GM21515 (cell line): ENCODE data around the gene ONECUT1.
A peak's percentile ranks its signal among the peaks of the same experiment; 100 is the strongest.
"Not testable (repeated sequence)": the region's sequence is repeated elsewhere in the genome, so short reads cannot be mapped to it uniquely, and the experiment has no call there.

ENCODE experiments used
- ATAC-seq: cut with Tn5 transposase; IDR thresholded peaks from one replicate; pipeline ENCODE4 v1.9.1; 2021; ENCODE audit not compliant: unreplicated experiment

ONECUT1 gene

DNA sequence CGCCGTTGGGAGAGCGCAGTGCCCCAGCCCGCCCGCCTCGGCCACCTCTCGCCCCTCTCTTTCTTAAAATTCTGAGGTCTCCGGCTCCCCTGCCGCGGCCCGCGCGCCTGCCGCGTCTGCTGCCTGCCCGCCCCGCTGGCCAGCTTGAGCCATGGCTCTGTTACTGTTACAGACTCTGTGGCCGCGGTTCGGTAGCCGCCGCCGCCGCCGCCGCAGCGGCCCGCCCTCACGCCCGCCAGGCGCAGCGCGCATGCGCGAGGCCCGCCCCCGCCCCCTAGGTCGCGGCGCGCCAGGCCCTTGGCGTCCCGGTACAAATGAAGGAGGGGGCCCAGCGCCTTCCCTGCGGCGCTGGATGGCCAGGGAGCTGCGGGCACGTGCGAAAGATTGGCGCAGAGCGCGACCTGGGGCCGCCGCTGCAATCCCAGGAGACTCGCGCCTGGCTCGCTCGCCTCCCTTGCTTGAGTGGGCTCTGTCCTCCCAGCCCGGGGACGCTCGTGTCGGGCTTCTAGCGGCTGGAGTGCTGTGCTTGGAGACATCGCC, at the start of gene ONECUT1:
Gene ONECUT1, minus strand, starts transcription at position 168 of the 540 bp plus-strand sequence. CDS start 452 bp downstream, outside the sequence.
- ATAC-seq, result peak; percentile 63

DNA sequence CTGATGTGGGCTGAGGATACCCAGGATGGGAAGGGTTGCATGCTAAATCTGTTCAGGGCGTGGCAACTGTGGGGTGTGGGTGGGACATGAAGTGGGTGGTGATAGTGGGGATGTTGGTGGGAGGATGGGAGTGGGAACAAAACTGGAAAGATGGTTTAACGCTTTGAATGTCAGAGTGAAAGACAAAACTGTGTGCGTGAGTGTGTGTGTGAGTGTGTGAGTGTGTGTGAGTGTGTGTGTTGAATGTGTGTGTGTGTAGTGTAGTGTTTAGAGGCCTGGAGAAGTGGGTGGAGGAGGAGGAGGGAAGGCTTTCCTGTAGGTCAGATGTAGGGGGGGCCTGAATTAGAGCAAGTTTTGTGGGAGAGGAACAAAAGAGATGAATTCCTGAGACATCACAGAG, 44.2 kb upstream of the ONECUT1 start:
- ATAC-seq, result no peak

GRCh38 chr15:52824169-52824942, 34.2 kb upstream of the ONECUT1 start:
- not testable (repeated sequence) for ATAC-seq

GRCh38 chr15:52822475-52822874, 32.3 kb upstream of the ONECUT1 start:
- no peak for ATAC-seq

GRCh38 chr15:52819253-52819652, 29.1 kb upstream of the ONECUT1 start:
- no peak for ATAC-seq

DNA sequence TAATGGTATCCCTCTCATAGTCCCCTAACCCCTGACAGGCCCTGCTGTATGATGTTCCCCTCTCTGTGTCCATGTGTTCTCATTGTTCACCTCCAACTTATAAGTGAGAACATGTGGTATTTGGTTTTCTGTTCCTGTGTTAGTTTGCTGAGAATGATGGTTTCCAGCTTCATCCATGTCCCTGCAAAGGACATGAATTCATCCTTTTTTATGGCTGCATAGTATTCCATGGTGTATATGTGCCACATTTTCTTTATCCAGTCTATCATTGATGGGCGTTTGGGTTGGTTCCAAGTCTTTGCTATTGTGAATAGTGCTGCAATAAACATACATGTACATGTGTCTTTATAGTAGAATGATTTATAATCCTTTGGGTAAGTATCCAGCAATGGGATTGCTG, 25.8 kb upstream of the ONECUT1 start:
- not testable (repeated sequence) for ATAC-seq

DNA sequence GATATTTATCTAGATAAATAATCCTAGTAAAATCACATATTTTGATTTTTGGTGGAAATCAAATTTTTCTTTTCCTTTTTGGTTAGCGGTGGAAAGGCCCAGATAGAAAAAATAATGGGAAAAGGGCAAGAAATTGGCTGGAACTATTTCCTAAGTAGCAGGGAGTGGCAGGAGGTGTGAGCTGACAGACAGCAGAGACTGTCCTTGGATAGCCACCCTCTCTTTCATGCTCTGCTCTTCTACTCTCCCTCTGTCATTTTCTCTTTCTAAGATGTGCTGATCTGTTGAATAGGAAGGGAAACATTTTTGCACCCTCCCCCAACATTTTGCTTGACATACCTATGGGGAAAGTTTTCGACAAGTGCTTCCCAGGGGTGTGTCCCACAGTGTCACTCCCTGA, 18.9 kb upstream of the ONECUT1 start:
- no peak for ATAC-seq

GRCh38 chr15:52808441-52808840, 18.3 kb upstream of the ONECUT1 start:
- no peak for ATAC-seq

DNA sequence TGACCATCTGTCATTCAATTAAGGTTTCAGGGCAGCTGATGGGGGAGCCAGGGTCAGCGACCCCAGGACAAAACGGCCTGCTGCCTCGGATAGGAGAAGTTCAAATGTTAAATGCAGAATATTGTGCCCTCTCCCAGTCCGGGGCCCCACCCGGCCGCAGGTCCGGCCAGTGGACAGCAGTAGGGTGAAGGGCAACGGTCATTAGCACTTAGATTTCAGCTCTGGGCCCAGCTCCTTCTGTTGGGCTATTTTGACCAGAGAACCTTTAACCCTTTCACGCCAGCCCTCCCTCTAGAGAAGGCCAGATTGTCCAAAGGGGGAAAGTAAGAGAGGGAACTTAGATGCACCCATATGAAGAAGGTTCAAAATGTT, 16.1 kb upstream of the ONECUT1 start:
- ATAC-seq, result no peak

- ATAC-seq, result no peak
These were observed 15.5 kb upstream of the ONECUT1 start for GRCh38 chr15:52805351-52806283.

GRCh38 chr15:52804526-52805081, 14.5 kb upstream of the ONECUT1 start:
- ATAC-seq, result no peak

DNA sequence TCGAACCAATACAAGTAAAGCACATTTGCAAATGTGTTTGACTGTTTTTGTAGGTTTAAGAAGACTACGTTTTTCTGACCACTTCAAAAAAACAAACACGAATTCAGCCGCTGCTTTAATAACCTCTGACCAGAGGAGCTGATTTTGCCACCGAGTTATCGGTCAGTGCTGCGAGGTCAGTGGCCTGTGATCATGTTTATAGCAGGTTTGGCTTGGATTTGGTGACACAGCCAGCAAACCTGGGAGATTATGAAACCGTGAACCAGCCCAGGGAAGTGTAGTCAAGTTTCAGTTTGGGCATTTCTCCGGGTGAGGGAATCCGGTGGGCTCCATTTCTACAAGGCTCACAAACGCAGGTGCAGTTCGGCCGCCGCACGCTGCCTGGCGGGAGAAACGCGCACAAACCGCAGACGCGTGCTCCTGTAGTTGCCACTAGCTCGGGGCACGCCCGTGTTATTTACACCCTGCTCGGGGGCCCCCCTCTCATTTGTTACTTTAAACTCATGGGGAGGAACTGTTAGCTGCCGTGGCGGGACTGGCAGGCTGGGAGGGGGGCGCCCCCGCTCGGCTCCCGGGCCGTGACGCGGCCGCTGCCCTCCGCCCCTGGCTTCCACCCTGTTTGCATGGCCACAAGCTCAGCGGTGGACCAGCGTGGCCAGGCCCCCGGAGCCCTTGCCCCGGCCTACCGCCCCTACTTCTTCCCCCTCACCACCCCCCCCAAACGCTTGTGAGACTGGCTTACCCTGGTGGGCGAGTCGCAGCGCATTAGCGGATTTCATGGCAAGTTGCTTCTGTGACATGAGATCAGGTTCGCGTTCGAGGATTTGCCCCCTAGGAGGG, 13.6 kb upstream of the ONECUT1 start:
- no peak for ATAC-seq

- no peak for ATAC-seq
These were observed 13.0 kb upstream of the ONECUT1 start for GRCh38 chr15:52803108-52803466.

DNA sequence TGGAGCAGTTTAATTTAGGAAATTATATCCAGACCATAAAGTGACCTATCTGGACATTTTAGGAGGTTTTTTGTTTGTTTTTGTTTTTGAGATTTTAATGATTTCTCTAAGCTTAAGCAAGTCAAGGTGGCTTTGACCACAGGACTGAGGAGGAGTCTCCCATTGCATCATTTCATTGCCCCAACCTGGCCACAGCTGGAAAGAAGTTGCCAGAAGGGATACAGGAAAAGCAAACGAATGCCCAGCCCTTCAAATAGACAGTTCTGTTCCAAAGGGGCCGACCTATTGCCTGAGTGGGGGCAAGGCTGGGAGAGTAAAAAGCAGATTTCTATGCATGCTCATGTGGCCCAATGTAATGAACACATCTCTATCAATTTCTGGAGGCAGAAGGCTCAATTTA, 12.0 kb upstream of the ONECUT1 start:
- ATAC-seq, result no peak

DNA sequence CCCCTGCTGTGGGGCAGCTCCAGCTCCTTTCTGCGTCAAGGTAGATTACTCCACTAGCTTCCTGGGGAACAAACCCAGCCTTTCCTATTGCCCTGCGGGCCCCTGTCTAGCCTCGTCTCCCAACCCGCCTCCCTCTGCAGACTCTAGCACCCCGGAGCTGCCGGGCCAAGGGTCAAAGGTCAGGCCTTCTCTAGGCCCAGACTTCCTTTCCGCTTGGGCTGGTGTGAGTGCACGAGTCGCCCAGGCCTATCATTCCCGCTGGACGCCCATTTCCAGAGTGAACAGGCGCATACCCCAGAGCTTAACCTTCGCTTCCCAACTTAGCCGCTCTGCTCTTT, 11.6 kb upstream of the ONECUT1 start:
- no peak for ATAC-seq

DNA sequence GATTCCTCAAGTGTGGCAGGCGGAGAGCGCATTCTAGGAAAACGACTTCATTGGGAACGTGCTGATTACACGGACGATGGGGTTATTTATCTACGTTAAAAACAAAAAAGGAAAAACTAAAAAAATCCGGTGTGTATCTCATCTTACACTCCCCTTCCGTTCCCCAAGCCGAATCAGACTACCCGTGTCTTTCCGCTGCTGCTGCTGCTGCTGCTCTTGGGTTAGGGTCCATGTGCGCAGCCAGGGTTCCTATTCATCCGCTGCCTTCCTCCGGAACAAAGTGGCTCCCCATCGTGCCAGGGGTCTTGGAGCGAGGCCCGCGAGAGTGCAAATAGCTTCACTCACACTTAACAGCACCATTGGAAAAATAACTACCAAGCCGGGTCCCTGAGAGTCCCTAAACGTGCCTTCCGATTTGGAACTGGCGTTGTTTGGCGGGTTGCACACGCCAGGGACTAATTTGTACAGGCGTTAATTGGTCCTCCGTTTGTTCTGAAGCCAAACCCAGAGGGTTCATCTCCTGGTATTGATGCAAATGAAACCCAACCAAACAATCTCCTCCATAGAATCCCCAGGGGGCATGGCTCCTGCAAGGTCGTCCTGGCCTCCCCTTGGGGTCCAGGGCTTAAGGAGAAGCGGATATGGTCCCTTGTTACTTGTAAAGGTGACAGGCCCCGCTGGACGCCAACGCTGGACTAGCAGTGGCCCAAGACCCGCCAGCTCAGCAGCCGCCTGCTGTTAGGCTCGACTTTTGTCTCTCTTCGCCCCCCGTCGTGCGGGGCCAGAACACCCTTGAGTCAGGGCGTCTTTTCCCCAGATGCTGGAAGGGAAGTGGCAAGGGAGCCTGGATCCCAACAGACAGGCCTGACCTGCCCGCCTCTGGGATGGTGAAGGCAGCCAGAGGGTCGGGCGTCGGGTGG, 11.0 kb upstream of the ONECUT1 start:
- no peak for ATAC-seq

GRCh38 chr15:52799145-52799811, 9.1 kb upstream of the ONECUT1 start:
- ATAC-seq, result no peak

DNA sequence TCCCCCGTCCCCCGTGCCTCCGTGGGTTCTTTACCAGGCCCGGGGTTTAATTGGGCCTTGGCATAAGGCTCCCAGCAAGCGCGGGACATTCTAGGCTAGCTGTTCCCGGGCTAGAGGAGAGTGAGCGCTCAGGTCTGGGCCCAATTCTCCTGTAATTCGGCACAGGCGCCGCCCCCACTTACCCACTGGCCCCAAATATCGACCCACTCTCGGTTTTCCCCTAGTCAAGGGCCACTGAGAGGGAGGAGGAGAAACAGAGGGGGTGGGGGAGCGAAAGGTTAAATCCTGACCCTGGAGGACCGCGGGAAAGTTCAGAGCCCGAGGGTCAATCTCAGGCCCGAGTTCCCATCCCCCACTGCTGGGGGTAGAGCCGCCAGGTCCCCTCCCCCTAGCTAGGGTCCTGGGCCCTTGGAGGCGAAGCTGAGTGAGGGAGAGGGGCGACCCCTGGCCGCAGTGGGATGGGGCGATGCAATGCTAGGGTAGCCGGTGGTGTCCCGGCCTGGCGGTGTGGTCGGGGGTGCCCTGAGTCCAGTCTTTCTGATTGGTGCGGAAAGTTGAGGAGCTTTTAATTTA, 8.5 kb upstream of the ONECUT1 start:
- ATAC-seq, result no peak
